HG02610 (cell line): ENCODE measurements around the gene WDR48.

Experiments
- ATAC-seq: cut with Tn5 transposase; IDR thresholded peaks from one replicate; pipeline ENCODE4 v1.9.1; 2021; ENCODE audit warnings: mild to moderate bottlenecking, moderate library complexity; ENCODE audit not compliant: unreplicated experiment

Gene WDR48

DNA sequence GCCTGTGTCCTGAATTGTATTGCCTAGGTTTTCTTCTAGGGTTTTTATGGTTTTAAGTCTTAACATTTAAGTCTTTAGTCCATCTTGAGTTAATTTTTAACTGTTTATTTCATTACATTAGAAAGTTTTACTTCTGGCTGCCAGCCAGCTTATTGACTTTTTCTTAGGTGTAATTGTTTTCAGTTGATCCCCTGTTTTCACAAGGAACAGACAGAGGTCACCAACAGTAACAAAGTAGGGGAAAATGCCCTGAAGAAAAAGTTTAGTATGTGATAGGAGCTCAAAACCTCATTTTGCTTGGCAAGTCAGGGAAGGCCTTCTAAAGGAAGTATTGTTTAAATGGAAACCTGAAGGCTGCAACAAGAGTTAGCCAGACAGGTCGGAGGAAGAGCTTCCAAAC, 10.4 kb downstream of the WDR48 start:
- ATAC-seq, result no peak

DNA sequence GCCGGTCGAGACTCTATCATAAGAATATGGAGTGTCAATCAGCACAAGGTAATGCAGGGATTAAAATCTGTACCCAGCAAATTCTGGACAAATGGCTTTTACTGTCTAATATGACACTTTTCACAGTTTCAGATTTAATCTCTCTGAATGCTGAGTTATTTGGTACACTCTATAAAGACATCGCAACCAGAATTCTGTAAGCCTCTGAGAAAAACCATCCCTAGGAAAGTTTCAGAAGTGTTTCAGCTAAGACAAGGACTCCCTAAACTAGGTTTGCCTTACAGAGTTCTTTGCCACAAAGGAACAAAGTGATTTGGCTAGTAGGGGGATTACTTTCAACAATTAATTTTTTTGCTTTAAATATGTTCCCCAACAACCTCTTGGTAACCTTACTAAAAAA, 11.3 kb downstream of the WDR48 start:
- ATAC-seq, result no peak

DNA sequence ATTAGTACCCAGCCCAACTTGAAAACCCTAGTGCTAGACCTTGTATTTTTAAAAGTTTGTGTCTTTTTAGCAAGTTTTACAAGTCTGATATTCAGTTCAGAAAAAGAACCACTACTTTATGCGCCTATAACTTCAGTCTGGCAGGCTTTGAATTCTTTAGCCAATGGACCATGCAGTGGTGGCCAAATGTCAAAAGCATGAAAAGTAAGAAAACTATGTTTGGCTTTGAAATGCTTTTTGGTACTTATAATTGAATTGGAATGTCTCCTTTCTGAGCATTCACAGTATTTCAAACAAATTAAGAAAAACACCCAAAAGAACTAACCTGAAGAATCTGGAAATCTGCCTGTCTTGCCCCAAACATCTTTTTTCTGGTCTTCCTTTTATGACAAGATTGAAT, 12.8 kb downstream of the WDR48 start:
- no peak for ATAC-seq

DNA sequence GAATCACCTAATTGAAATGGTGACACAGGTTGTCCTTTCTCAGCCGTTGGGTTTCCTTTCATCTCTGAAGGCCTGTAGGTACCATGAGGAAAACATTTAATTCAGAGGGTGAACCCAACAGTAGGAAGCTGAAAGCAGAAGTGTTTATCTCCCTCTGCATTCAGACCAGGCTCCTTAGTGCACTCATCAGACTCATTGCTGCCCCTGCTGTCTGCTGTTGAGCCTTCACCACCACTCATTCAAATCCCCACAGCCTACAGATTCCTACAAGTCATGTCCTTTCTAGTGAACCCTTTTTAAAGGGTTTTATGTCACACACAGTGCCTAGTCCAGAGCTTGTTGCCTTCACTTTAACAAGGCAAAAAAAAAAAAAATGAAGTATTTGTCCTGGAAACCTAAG, 13.4 kb downstream of the WDR48 start:
- peak; percentile 95 for ATAC-seq

DNA sequence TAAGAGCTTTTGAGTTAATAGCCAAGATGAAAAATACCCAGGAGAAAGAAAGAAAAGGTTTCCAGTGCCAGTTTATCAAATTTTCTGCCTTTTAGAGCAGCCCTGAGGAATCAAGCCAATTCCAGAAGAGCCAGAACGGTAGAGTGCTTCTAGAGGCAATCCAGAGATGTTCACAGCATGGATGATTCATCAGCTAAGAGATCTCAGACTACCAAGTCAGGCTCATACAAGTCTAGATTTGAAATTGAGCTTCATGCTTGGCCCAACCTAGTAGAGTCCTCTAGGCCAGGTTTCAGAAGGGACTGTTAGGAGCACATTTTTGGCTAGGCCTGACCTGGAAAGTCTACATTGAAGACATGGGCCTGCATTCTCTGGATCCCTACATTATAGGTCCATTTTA, 15.5 kb downstream of the WDR48 start:
- no peak for ATAC-seq

DNA sequence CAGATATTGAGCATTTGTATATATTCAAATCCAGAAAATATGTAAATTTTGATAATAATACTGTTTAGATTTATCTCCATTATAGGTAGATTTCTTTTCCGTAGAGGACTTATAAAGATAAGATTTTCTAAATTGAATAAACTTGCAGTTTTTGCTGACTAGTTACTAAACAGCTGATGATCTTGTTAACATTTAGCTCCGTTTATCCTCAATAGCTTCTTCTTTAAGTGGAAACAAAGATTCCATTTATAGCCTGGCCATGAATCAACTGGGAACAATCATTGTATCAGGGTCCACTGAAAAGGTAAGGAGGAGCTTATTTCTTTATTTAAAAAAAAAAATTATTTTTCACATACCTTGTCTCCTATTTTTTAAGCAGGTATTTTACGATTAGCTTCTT, 16.7 kb downstream of the WDR48 start:
- ATAC-seq, result no peak

DNA sequence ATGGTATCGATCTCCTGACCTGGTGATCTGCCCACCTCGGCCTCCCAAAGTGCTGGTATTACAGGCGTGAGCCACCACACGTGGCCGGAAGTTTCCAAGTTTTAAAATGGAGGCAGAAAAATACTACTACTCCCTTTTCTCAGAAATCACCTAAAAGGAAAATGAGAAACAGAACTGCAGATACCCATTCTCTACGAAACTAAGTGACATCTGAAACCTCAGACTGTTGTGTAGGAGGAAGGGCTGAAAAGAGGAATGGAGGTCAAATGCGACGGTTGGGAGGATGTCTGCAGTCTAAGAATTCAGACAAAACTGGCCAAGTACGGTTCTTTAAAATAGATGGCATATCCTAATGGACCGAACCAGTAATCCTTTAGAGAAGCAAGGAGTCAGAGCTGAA, 24.1 kb downstream of the WDR48 start:
- ATAC-seq, result no peak

DNA sequence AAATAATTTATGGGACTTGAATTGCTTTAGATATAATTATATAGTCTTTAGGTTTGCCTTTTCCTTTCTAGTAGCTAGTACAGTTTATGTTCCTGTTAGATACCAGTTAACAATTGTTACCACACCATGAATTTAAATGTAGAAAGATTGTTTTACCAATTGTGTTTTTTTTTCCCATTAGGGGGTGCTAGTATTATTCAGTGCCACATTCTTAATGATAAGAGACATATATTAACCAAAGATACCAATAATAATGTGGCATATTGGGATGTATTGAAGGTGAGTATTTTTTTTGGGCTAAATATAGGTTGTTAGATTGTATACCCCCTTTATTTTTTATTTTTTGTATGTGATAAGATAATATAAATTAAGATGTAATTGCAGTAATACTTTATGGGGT, 27.7 kb downstream of the WDR48 start:
- ATAC-seq, result no peak

DNA sequence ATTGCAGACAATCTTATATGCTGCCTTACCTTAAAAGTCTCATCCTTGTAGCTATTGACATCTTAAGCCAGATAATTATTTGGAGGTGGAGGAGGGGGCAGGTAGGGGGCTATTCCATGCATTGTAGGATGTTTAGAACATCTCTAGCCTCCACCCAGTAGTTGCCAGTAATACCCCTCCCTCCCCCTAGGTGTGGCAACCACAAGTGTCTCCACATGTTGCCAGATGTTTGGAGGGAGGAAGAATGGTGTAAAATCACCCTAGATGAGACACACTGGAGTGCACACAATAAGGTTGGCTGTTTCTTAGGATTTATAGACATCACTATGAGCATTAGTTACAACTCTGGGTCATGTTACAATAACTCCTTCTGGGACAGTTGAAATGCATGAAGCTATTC, 28.2 kb downstream of the WDR48 start:
- ATAC-seq, result no peak

DNA sequence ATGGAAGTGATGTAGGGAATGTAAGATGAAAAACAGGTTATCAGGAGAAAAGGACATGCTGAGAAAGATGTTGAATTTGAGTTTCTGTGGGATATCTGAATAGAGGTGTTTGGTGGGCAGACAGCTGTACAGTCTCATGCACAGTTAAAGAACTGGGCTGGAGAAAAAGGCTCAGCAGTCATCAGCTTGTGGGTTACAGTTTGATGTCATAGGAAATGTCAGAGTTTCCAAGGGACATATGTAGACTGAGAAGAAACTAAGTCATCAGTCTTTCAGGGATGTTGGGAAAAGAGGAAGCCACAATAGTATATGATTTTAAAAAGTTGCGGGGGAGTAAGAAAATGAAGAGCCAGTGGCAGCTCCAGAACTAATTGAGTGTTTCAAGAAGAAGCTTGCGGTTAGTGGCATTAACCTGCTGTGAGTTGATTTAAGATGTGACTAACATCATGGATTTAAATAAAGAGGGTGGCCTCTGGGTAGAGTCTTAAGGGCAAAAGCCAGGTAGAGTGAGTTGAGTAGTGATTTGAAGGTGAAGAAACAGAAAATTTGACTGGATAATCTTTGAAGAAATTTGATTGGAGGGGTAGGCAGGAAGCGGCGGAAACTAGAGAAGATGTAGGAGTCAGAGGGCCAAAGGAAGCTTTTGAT, 31.0 kb downstream of the WDR48 start:
- ATAC-seq, result no peak

DNA sequence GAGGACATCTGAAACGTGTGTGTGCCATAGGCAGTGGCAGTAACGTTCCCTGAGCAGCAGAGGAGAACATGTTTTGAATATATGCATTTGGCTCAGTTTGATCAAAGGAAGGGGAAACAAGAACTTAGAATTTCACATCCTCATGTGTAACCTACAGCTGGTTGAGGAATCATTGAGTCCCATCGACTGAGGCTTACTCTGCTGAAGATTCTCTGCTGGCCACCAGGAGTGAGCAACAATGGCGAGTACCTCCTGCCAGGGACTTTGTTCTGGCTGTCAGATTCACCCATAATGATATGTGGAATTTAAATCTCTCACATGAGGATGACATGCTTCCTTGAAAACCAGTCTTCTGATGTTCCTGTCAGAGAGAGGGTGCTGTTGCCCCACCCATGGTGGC, 34.3 kb downstream of the WDR48 start:
- peak; percentile 88 for ATAC-seq

DNA sequence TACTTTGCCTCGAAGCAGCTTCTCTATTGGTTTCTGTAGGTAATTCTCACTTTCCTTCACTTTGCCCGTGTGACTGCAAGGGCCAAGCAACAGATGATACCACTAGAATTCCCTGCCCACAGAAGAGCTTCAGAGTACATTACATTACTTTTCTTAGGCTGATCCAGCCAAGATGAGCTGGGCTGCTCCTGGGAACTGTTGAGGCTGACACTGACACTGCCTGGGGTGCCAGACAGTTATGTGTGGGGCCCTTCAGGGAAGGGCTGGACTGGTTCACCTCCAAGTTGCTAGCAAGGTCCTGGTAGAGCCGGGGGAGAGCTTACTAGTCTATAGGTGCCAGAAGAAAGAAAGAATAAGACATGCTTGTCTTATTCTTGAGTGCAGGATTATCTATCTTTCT, 36.6 kb downstream of the WDR48 start:
- no peak for ATAC-seq

DNA sequence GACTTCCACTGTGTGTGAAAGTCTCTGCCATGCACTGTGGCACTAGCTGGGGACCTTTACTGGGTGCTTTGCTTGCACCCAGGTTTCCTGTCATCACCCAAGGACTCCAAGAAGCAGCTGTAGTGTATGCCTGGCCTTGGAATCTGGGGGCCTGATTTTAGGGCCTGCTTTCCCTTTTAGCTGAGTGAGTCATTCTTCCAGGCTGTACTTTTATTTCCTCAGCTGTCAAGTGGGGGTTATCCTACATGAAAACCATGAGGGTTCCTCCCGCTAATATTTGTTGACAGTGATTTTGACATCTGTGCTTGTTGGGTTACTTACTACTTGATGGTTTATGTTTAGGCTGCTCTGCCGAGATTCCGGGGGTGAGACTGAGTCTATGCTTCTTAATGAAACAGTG, 37.1 kb downstream of the WDR48 start:
- no peak for ATAC-seq

DNA sequence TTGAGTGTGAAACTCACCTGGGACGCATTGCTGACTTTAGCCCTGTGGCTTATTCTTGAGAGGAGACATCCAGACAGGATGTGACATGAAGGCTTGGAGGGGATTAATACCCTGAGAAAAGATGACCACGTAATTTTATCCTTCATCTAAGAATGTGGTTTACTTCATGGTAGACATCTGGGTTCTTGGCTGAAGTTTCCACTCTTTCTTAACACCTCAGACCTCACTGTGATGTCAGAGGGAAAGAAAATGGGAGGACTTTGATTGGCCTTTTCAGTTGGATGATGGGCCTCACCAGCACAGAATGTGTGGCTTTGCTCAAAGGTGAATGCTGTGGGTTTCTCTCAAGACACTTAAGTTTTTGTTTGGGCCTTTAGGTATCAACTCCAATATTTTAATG, 39.1 kb downstream of the WDR48 start:
- ATAC-seq, result no peak

DNA sequence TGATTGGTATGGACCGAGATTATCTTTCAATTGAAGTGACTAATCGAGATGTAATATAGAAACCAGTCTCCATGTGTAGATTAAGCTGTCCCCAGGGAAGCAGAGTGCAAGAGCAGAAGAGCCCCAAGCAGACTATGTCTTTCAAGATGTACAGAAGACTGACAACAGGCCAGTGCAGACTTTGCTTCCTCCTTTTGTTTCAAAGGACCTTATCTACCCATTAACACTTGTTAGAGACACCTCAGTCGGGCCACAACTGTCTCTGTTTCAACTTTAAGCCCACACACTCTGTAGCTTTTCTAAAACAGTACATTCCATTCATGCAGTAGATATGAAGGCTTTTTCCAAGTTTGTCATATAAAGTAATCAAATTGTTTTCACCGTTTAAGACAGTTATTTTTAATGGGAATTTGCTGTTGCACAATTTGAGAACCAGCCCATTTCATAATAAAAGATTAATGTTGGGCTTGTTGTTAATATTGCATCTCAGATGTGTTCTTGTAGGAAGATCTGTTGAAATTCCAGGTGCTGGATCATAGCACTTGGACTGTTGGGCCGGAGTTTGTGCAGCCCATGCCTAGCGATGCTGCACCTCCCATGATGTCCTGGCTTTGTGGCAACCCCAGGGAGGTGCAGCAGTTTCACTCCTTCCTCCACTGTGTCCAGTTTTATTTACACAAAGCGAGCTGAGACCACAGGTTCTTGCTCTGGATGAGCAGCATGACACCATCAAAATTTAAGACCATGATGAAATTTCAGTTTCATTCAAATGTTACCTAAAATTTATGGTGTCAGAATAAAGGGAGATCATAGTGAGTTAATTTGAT, 43.2 kb downstream of the WDR48 start:
- no peak for ATAC-seq

DNA sequence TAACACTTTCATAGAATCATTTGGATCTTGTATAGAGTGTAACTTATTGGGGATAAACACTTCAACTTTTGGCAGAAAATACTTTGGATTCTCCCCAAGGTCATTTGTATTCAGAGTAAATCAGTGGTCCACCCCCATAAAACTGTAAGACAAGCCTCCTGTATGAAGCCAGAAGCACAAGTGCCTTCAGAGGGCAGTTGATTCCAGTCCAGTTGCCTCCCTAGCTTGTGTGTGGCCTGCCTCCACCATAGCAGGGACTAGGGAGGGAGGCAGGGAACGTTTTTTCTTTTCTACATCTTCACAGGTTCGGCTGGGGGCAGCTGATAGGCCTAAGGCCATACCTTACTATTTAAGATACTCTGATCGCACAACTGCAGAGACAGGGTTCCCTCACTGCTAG, 44.0 kb downstream of the WDR48 start:
- ATAC-seq, result no peak

DNA sequence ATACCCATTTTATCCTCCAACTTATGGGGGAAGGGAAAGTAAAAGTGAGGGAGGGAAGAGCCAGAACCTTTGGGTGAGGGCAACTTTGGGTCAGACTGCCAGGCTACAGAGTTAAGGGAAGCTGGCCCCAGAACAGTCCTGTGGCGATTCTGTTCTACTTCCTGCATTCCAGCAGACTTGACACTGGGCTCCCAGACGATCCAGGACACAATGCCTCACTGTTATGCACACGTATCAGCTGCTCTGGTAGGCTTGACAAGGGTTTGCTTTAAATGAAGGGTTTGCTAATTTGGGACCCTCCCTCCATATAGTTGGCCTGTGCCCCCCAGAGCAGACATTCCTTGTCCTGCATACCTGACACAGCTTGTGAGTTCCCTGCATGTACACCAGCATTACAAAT, 45.0 kb downstream of the WDR48 start:
- ATAC-seq, result no peak

DNA sequence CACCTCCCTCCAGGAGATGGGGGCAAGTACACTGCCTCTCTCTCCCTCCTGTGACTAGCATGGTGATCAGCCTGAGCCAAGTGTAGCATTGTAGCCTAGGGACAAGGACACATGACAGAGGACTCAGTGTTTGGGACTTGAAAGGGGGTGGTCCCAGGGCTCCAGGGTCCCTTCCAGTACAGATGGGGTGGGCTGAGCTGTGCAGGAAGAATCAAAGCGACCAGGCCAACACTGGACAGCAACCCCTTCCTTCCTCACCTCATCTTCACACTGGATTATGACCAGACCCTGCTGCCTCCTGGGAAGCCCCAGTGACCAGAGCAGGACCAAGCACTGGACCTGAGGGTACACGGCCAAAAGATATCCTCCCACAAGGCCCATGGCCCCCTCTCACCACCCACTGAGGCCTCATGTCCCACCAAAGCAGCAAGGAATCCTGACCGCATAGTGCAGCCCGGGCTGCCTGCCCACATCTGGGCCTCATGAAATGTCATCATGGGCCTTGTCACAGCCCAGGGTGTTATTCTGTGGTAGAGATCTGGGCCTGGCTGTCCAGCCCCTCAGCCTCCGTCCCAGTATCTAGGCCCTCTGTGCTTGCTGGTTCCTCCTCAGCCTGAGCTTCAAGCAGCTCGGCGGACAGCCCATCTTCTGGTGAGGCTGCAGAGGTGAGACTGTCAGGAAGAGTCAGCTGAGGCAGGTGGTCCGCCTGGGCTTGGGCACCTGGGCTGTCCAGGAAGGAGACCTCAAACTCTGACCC, 46.1 kb downstream of the WDR48 start:
- ATAC-seq, result no peak

DNA sequence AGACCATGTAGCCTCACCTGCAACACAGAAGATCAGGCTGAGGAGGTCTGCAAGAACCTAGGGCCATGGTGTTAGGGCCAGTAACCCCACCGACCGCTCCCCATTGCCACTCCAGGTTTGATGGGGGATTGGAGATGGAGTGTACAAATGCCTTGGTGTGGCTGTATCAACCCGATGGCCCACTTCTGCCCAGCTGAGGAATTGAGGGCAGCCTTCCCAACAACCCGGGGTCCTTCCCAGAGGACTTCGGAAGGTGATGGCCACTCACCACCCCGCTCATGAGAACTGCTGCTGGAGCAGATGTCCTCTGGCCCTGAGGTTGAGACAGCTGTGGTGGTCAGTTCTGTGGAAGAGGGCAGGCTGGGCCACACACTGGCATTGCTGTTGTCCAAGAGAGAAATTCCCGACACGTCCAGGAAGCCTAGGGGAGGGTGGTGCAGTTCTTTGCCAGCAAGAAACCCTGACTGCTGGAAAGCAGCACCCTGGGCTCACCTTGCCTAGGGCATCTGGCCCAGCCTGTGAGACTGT, 46.7 kb downstream of the WDR48 start:
- no peak for ATAC-seq

DNA sequence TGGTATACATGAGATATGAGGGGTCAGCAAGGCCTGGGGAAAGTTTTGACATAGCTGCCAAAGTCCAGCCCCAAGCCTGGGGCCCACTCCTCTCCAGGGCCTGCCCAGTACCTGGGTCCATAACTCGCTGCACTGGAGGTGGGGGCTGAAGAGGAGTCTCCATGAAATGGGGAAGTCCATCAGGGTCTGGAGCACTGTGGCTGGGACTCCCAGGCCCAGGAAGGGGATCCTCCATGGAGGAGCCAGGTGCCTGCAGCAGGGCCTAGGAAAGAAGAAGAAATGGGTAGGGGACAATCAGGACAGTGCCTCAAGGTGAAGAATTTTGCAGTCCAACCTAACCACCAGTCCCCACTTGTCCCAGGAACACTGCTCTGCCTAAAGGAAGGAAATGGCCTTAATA, 47.4 kb downstream of the WDR48 start:
- no peak for ATAC-seq

DNA sequence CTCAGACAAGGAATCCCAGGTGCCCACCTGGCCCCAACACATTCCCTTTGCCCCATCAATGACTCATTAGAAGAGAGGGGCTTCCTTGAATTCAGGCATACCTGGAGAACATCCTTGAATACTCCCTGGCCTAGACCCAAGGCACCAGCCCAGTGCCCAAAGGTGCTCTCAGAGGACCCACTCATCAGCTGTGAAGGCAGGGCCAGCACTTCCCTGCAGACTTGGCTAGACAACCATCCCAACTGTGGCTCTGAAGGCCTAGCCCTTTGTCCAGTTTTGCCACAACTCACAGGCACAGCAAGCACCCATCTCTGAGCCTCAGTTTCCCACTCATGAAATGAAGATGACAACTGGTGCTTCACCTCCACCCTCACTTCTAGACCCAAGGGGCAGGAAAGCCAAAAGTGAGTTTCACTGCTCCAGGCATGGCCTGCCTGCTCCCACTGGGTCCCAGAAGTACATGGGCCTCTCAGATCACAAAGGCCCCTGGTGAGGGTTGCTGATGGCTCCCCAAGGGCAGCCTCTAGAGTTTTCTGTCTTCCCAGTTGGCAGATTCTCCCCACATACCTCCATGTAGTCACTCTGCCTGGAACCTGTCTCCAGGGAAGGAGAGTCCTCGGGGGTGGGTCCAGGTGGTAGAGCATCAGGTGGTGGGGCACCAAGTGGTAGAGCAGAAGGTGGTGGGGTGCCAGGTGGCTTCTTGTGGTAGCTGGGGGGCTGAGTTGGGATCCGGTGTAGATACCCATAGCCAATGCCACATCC, 48.1 kb downstream of the WDR48 start:
- ATAC-seq, result no peak
